ENCODE measurements around the gene TMEM63C. TPM values are rescaled to one million over a fixed set of nuclear protein-coding genes. Genes with fewer than 3 reads are reported as not detected.

TMEM63C gene
- total RNA-seq, 4 donors from 2014 or later = 20.1 to 60.2 (median 33.9) TPM

DNA sequence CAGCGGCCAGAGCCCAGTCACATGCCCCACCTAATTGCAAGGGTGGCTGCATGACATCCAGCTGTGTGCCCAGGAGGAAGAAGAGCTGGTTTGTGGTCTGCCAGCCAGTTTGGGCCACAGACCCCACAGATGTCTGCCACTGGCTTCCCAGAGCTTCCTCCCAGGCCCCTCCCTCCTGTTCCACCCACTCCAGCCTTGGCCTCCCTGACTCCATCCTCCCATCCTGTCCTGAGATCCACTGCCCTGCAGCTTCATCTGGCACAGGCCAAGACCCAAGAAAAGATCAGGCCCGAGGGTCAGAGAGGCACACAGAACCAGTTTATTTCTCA lies 83.6 kb downstream of the TMEM63C start:
- intact Hi-C loops (cut with DNase I; ENCODE audit: low total_unique reads) (no loop called here), in situ Hi-C loops (cut with MboI; ENCODE audit: low pct_ligation_motif_present in 1 of 4, low pct_unique_long_range_greater_than_20kb in 1 of 4, low sequenced_read_pairs in 3 of 4) (no loop called here)
- WGBS, 2 donors (ENCODE audit: low coverage in 1 of 2) = 76% methylated on average over 1 of the region's 2 CpGs; no CpG with 5 or more reads in 1 of the 2 donors
- no peak for TF ChIP-seq POLR2AphosphoS5 (IDR thresholded peaks at IDR 0.05)
- peaks cover 0 to 3% of the 10 kb centered on the region in 2 donors for H3K9me3 ChIP-seq
- H3K27me3 ChIP-seq = peaks cover 29% of the 10 kb centered on the region
- H3K27ac ChIP-seq = no peak overlapping the region
- no peak overlapping the region for H3K4me3 ChIP-seq
- H3K4me1 ChIP-seq = no peaks in the 10 kb centered on the region
- no peaks in the 10 kb centered on the region for H3K36me3 ChIP-seq
- DNase-seq = no peak

DNA sequence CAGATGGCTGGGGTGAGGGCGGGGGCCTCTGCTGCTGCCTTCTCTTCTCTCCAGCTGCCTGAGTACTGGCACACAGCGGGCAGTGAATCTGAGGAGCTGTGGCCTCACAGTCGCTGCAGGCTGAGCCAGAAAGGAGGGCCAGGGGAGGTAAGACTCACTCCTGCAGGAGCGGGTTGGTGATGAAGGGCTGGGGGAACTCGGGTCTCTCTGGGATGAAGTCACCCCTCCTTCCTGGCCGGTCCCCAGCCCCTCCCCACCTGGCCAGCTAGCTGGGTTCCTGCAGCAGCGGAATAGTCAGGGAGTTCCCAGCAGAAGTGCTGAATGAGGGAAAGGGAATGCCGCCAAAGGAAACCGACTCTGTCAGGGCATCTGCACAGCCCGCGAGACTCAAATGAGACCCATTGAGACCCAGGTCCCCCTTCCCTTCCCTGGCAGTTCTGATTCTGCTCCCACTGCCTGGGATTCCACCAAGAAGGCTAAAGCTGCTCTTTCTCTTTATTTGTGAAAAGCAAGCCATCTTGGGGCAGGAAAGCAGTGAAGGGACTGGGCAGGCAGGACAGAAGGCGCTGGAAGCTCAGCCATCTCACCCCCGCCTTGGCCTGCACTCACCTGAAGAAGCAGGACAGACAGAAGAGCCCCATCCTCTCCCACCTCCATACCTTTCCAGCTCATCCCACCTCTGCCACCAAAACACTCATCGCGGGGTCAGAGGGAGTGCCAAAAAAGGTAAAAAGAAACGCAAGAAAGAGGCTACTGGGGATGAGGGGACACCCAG lies 84.2 kb downstream of the TMEM63C start:
- intact Hi-C loops (cut with DNase I; ENCODE audit: low total_unique reads) = no loop called here
- Histone ChIP-seq H3K4me3 (no peak overlapping the region), H3K4me1 (peaks cover 0 to under 1% (median 0%) of the 10 kb centered on the region in 4 donors), H3K36me3 (no peaks in the 10 kb centered on the region), H3K27ac (no peak overlapping the region), H3K9me3 (peaks cover 0 to 3% of the 10 kb centered on the region in 2 donors), H3K27me3 (peaks cover 30% of the 10 kb centered on the region)
- no peak for DNase-seq
- in situ Hi-C loops (cut with MboI; ENCODE audit: low pct_ligation_motif_present in 1 of 4, low pct_unique_long_range_greater_than_20kb in 1 of 4, low sequenced_read_pairs in 3 of 4) = no loop called here
- no peak for TF ChIP-seq POLR2AphosphoS5 (IDR thresholded peaks at IDR 0.05)
- TF ChIP-seq EP300 (IDR thresholded peaks at IDR 0.05; ENCODE audit: low read depth) = no peak
- TF ChIP-seq, protein P1, sequence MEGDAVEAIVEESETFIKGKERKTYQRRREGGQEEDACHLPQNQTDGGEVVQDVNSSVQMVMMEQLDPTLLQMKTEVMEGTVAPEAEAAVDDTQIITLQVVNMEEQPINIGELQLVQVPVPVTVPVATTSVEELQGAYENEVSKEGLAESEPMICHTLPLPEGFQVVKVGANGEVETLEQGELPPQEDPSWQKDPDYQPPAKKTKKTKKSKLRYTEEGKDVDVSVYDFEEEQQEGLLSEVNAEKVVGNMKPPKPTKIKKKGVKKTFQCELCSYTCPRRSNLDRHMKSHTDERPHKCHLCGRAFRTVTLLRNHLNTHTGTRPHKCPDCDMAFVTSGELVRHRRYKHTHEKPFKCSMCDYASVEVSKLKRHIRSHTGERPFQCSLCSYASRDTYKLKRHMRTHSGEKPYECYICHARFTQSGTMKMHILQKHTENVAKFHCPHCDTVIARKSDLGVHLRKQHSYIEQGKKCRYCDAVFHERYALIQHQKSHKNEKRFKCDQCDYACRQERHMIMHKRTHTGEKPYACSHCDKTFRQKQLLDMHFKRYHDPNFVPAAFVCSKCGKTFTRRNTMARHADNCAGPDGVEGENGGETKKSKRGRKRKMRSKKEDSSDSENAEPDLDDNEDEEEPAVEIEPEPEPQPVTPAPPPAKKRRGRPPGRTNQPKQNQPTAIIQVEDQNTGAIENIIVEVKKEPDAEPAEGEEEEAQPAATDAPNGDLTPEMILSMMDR (IDR thresholded peaks at IDR 0.05) = no peak
- no peak for TF ChIP-seq POLR2A (IDR thresholded peaks at IDR 0.05)
- 77% methylated on average over 16 of the region's 16 CpGs; no CpG with 5 or more reads in 1 of the 2 donors for WGBS, 2 donors (ENCODE audit: low coverage in 1 of 2)

DNA sequence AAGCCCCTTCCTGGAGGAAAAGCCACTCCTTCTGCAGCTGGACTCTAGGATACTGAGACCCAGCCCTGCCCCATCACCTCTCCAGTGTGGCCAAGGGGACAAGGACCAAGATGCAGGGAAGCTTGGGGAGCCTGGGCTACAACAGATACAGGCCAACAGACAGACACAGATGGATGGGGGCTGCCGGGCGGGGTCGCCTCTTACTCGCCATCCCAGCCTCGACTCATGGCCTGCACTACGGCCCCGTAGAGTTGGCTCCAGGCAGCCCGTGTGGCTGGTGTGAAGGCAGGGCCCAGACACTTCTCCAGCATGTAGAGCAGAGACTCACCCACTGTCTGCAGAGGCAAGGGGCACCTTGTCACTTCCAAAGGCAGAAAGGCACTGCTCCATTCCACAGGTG lies 84.7 kb downstream of the TMEM63C start:
- no peak for TF ChIP-seq EP300 (IDR thresholded peaks at IDR 0.05; ENCODE audit: low read depth)
- TF ChIP-seq, protein P1 (IDR thresholded peaks at IDR 0.05) = no peak
- no peak for TF ChIP-seq POLR2A (IDR thresholded peaks at IDR 0.05)
- 93% methylated on average over 8 of the region's 8 CpGs; no CpG with 5 or more reads in 1 of the 2 donors for WGBS, 2 donors (ENCODE audit: low coverage in 1 of 2)
- H3K9me3 ChIP-seq = peaks cover 0 to 3% of the 10 kb centered on the region in 2 donors
- H3K36me3 ChIP-seq = no peaks in the 10 kb centered on the region
- no peak for DNase-seq
- no peak overlapping the region for H3K4me3 ChIP-seq
- H3K27ac ChIP-seq = no peak overlapping the region
- in situ Hi-C loops (cut with MboI; ENCODE audit: low pct_ligation_motif_present in 1 of 4, low pct_unique_long_range_greater_than_20kb in 1 of 4, low sequenced_read_pairs in 3 of 4) = no loop called here
- peaks cover 35% of the 10 kb centered on the region for H3K27me3 ChIP-seq
- H3K4me1 ChIP-seq = peaks cover 0 to 5% (median 2%) of the 10 kb centered on the region in 4 donors
- intact Hi-C loops (cut with DNase I; ENCODE audit: low total_unique reads) = no loop called here

DNA sequence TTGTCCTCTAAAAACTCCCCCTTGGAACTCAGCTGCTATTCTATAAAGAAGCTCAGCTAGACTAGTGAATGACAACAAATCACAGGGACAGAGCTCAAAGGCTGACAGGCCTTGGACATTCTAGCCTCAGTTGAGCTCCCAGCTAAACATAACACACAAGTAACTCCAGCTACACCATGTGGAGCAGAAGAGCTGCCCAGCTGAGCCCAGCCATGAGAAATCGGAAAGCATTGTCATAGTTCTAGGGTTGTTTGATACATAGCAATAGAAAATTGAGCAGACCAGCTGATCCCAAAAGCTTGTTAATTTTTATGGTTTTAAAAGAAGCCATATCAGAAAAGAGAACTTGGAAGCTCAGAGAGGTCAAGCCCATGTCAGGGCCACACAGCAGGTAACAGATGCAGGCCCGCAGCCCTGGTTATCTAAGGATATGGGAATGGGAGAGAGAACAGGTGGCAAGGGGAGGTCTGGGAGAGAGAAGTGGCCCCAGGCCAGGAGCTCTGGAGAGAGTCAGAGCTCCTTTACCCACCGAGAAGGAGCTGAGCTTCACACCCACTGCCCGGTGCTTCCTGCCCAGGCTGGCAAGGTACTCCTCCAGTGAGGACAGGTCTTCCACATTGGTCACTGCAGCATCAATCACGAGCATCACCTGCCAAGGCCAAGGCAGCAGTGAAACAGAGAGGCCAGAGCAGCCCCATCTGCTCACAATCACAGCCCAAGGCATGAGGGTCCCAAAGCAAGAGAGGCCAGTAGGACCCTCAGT lies 86.5 kb downstream of the TMEM63C start:
- in situ Hi-C loops (cut with MboI; ENCODE audit: low pct_ligation_motif_present in 1 of 4, low pct_unique_long_range_greater_than_20kb in 1 of 4, low sequenced_read_pairs in 3 of 4) (no loop called here), intact Hi-C loops (cut with DNase I; ENCODE audit: low total_unique reads) (no loop called here)
- WGBS, 2 donors (ENCODE audit: low coverage in 1 of 2) = 75 to 85% methylated on average over 1 to 5 of the region's 5 CpGs
- no peak for DNase-seq
- no peak for TF ChIP-seq POLR2A (IDR thresholded peaks at IDR 0.05)
- no peak for TF ChIP-seq EP300 (IDR thresholded peaks at IDR 0.05; ENCODE audit: low read depth)
- no peak for TF ChIP-seq POLR2AphosphoS5 (IDR thresholded peaks at IDR 0.05)
- TF ChIP-seq, protein P1 (IDR thresholded peaks at IDR 0.05) = no peak
- peaks cover 49% of the 10 kb centered on the region for H3K27me3 ChIP-seq
- peaks cover 0 to 3% of the 10 kb centered on the region in 2 donors for H3K9me3 ChIP-seq
- H3K4me1 ChIP-seq = peaks cover 0 to 6% (median 2%) of the 10 kb centered on the region in 4 donors
- no peak overlapping the region for H3K4me3 ChIP-seq
- no peak overlapping the region for H3K27ac ChIP-seq
- H3K36me3 ChIP-seq = no peaks in the 10 kb centered on the region
